Loucy (cell line): ENCODE results near the gene ORAI3.

ENCODE experiments used
- H2AFZ ChIP-seq: fragments of 200-600 bp; sonication (generic); 2 replicates; pipeline ENCODE4 v1.6.0; 2016; ENCODE audit warnings: antibody characterized with exemption, mild to moderate bottlenecking, low read length, moderate library complexity
- H3F3A ChIP-seq: fragments of 200-600 bp; 2 replicates; pipeline ENCODE4 v1.6.0; 2016; ENCODE audit warnings: antibody characterized with exemption, low read depth, mild to moderate bottlenecking
- H3K27me3 ChIP-seq: fragments of 200-600 bp; sonication (generic); 2 replicates; pipeline ENCODE4 v1.6.1; 2014; ENCODE audit warnings: low read length, mild to moderate bottlenecking; ENCODE audit not compliant: insufficient read depth, poor library complexity, severe bottlenecking
- H3K36me3 ChIP-seq: fragments of 200-600 bp; sonication (generic); 2 replicates; pipeline ENCODE4 v1.6.1; 2016; ENCODE audit warnings: low read length; ENCODE audit not compliant: insufficient read depth
- H3K4me1 ChIP-seq: fragments of 200-600 bp; sonication (generic); 2 replicates; pipeline ENCODE4 v1.5.1; 2014; ENCODE audit warnings: low read length, mild to moderate bottlenecking; ENCODE audit not compliant: insufficient read depth, poor library complexity, severe bottlenecking
- H3K4me2 ChIP-seq: fragments of 200-600 bp; sonication (generic); 2 replicates; pipeline ENCODE4 v1.6.0; 2014; ENCODE audit warnings: antibody characterized with exemption, low read length, low read depth, mild to moderate bottlenecking; ENCODE audit not compliant: poor library complexity, severe bottlenecking
- H3K4me3 ChIP-seq: fragments of 200-600 bp; sonication (generic); 2 replicates; pipeline ENCODE4 v1.5.1; 2014; ENCODE audit warnings: low read length, mild to moderate bottlenecking, mixed read lengths; ENCODE audit not compliant: poor library complexity, severe bottlenecking
- H3K79me2 ChIP-seq: fragments of 200-600 bp; sonication (generic); 2 replicates; pipeline ENCODE4 v1.6.1; 2014; ENCODE audit warnings: low read length; ENCODE audit not compliant: insufficient read depth
- H3K9ac ChIP-seq: fragments of 200-600 bp; sonication (generic); 2 replicates; pipeline ENCODE4 v1.6.0; 2014; ENCODE audit warnings: mild to moderate bottlenecking, low read depth, low read length, moderate library complexity; ENCODE audit not compliant: poor library complexity, severe bottlenecking
- H3K9me2 ChIP-seq: fragments of 200-600 bp; sonication (generic); replicated peaks from 2 replicates; pipeline ENCODE4 v1.6.1; 2016; ENCODE audit warnings: low read depth, low read length, mixed read lengths
- H3K9me3 ChIP-seq: fragments of 200-600 bp; sonication (generic); 2 replicates; pipeline ENCODE4 v1.6.1; 2014; ENCODE audit warnings: mild to moderate bottlenecking, antibody characterized with exemption, low read length, low read depth; ENCODE audit not compliant: insufficient read depth
- H4K20me1 ChIP-seq: fragments of 200-600 bp; sonication (generic); 2 replicates; pipeline ENCODE4 v1.6.0; 2014; ENCODE audit warnings: antibody characterized with exemption, low read length, mild to moderate bottlenecking; ENCODE audit not compliant: insufficient read depth, poor library complexity, severe bottlenecking
- CTCF ChIP-seq: fragments of 200-600 bp; sonication (generic); conservative IDR thresholded peaks from 2 replicates; pipeline ENCODE4 v1.5.1; 2014; ENCODE audit warnings: mild to moderate bottlenecking, antibody characterized with exemption, low read length
- EZH2phosphoT487 ChIP-seq: fragments of 200-600 bp; IDR thresholded peaks from 2 replicates; pipeline ENCODE4 v1.6.1; 2018; ENCODE audit warnings: antibody characterized with exemption, mild to moderate bottlenecking, moderate library complexity, borderline replicate concordance

ORAI3 gene

GRCh38 chr16:30953511-30954124 is 4.8 kb downstream of the ORAI3 start:
- Histone ChIP-seq H3K4me3 (no peak overlapping the region), H3K9ac (no peak overlapping the region)

GRCh38 chr16:30954993-30955392 is 6.1 kb downstream of the ORAI3 start:
- H3K4me2 ChIP-seq = no peak overlapping the region
- no peaks in the 10 kb centered on the region for H3K9me2 ChIP-seq
- TF ChIP-seq CTCF (no peak), EZH2phosphoT487 (no peak)
- H3K4me1 ChIP-seq = peaks cover 36% of the 10 kb centered on the region
- H3K79me2 ChIP-seq = peaks cover 36% of the 10 kb centered on the region
- peaks cover 20% of the 10 kb centered on the region for H4K20me1 ChIP-seq
- peaks cover 4% of the 10 kb centered on the region; the same call in 1 of the 2 replicates for H3K36me3 ChIP-seq
- H3K4me3 ChIP-seq = no peak overlapping the region
- 0 out of 2 replicates have a peak, but pooled peaks cover 6% of the 10 kb centered on the region for H3F3A ChIP-seq
- H3K9me3 ChIP-seq = no peaks in the 10 kb centered on the region
- no peaks in the 10 kb centered on the region for H3K27me3 ChIP-seq
- no peak overlapping the region for H2AFZ ChIP-seq
- H3K9ac ChIP-seq = no peak overlapping the region

More at GRCh38 chr16:30953511-30954124, 4.8 kb downstream of the ORAI3 start:
- TF ChIP-seq EZH2phosphoT487 (no peak), CTCF (peak; percentile 87)
- H3K27me3 ChIP-seq = peaks cover 7% of the 10 kb centered on the region
- peaks cover 6% of the 10 kb centered on the region for H4K20me1 ChIP-seq
- H3K4me2 ChIP-seq = no peak overlapping the region
- H3K79me2 ChIP-seq = peaks cover 26% of the 10 kb centered on the region
- H3F3A ChIP-seq = 0 out of 2 replicates have a peak, but pooled peaks cover 6% of the 10 kb centered on the region
- H2AFZ ChIP-seq = no peak overlapping the region
- H3K36me3 ChIP-seq = no peaks in the 10 kb centered on the region
- no peaks in the 10 kb centered on the region for H3K9me3 ChIP-seq
- H3K4me1 ChIP-seq = peaks cover 32% of the 10 kb centered on the region
- no peaks in the 10 kb centered on the region for H3K9me2 ChIP-seq

- H3F3A ChIP-seq = 0 out of 2 replicates have a peak, but pooled peaks cover 6% of the 10 kb centered on the region
- peaks cover 20% of the 10 kb centered on the region for H4K20me1 ChIP-seq
- H3K4me1 ChIP-seq = peaks cover 24% of the 10 kb centered on the region
- H3K4me2 ChIP-seq = peak overlapping the region; percentile 79
- H3K9ac ChIP-seq = peak overlapping the region; percentile 97
- no peaks in the 10 kb centered on the region for H3K9me2 ChIP-seq
- TF ChIP-seq CTCF (peak; percentile 44), EZH2phosphoT487 (no peak)
- peaks cover 35% of the 10 kb centered on the region for H3K79me2 ChIP-seq
- peaks cover 17% of the 10 kb centered on the region; the same call in 1 of the 2 replicates for H3K36me3 ChIP-seq
- no peaks in the 10 kb centered on the region for H3K9me3 ChIP-seq
- peak overlapping the region; percentile 100 for H2AFZ ChIP-seq
- H3K27me3 ChIP-seq = no peaks in the 10 kb centered on the region
- peak overlapping the region; percentile 95 for H3K4me3 ChIP-seq
Observed at GRCh38 chr16:30956601-30957455, 8.0 kb downstream of the ORAI3 start.
